HFFc6 (cell line): ENCODE results near the gene FRMPD4. TPM values are rescaled to one million over a fixed set of nuclear protein-coding genes. Genes with fewer than 3 reads are reported as not detected.

Experiments used
- DNase-seq: peaks from one replicate; pipeline ENCODE4 v3.0.0-alpha.2; 2018
- H3K27ac Mint-ChIP-seq: 2 replicates; pipeline ENCODE4 v1.8.0; 2020; ENCODE audit warnings: mild to moderate bottlenecking, mixed read lengths
- H3K27me3 Mint-ChIP-seq: 2 replicates; pipeline ENCODE4 v1.8.0; 2021; ENCODE audit warnings: mild to moderate bottlenecking, moderate library complexity, mixed read lengths; ENCODE audit not compliant: insufficient read depth
- H3K36me3 Mint-ChIP-seq: 2 replicates; pipeline ENCODE4 v1.8.0; 2021; ENCODE audit warnings: low read depth, mixed read lengths
- H3K4me1 Mint-ChIP-seq: 2 replicates; pipeline ENCODE4 v1.8.0; 2020; ENCODE audit warnings: low read depth, mixed read lengths
- H3K4me3 Mint-ChIP-seq: 2 replicates; pipeline ENCODE4 v1.8.0; 2020; ENCODE audit warnings: mild to moderate bottlenecking, moderate library complexity, mixed read lengths
- H3K9me3 Mint-ChIP-seq: 2 replicates; pipeline ENCODE4 v1.8.0; 2020; ENCODE audit warnings: mild to moderate bottlenecking, mixed read lengths
- total RNA-seq, 6 experiments: library from RNA; stranded (reverse); fragmentation: NEBNext Ultra II Directional; extraction: Animal tissue kit (Norgen Biotek cat#: 25700); gene quantifications; 2 replicates in 1 of 6; 3 replicates in 5 of 6; pipeline ENCODE4 v1.2.3, GENCODE V29; 2021
- TF ChIP-seq, protein P1 (sequence below): fragments of 200-600 bp; sonication (generic); IDR thresholded peaks from 2 replicates; pipeline ENCODE4 v1.5.0; 2021; ENCODE audit warnings: antibody characterized with exemption, mild to moderate bottlenecking

Gene FRMPD4
- total RNA-seq, 6 experiments from 2014 or later = 0.09 to 0.55 (median 0.47) TPM

DNA sequence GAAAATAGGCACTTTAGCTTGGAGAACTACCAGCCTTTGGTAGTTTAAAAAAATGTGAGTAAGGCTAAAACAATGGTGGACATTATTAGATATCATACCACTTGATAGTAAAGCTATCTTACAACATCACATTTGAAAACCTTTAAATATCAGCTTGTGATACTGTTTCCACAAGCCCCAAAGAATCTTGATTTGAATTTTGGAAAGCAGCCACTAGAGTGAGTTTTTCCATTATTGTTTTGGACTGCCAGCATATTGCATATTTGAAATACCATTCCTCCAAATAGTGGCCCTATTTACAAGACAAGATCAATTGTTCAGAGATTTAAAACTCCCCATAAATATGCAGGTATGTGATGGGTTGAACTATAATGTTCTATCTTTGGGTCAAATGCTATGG, 349.9 kb downstream of the FRMPD4 start:
- H3K27ac Mint-ChIP-seq = no peak overlapping the region
- no peak overlapping the region for H3K4me3 Mint-ChIP-seq
- DNase-seq = no peak
- TF ChIP-seq, protein P1, sequence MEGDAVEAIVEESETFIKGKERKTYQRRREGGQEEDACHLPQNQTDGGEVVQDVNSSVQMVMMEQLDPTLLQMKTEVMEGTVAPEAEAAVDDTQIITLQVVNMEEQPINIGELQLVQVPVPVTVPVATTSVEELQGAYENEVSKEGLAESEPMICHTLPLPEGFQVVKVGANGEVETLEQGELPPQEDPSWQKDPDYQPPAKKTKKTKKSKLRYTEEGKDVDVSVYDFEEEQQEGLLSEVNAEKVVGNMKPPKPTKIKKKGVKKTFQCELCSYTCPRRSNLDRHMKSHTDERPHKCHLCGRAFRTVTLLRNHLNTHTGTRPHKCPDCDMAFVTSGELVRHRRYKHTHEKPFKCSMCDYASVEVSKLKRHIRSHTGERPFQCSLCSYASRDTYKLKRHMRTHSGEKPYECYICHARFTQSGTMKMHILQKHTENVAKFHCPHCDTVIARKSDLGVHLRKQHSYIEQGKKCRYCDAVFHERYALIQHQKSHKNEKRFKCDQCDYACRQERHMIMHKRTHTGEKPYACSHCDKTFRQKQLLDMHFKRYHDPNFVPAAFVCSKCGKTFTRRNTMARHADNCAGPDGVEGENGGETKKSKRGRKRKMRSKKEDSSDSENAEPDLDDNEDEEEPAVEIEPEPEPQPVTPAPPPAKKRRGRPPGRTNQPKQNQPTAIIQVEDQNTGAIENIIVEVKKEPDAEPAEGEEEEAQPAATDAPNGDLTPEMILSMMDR = no peak
- no peaks in the 10 kb centered on the region for H3K9me3 Mint-ChIP-seq
- H3K27me3 Mint-ChIP-seq = peaks cover 2% of the 10 kb centered on the region; the same call in 1 of the 2 replicates
- peaks cover 14% of the 10 kb centered on the region for H3K4me1 Mint-ChIP-seq
- no peaks in the 10 kb centered on the region for H3K36me3 Mint-ChIP-seq

DNA sequence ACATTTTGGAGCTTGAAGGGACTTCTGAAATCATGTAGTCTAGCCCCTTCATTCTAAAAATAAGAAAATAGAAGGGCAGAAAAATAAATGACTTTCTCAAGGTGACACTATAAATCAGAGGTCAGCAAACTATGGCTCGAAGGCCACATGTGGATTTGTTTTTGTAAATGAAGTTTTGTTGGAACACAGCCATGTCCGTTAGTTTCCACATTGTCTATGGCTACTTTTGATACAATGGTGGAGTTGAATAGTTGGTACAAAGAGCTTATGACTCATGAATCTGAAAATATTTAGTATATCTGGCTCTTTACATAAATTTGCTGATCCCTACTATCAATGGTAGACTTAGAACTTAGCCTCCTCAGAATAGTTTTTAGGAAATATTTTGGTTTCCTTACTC, 350.5 kb downstream of the FRMPD4 start:
- H3K4me1 Mint-ChIP-seq = peaks cover 14% of the 10 kb centered on the region
- no peaks in the 10 kb centered on the region for H3K9me3 Mint-ChIP-seq
- peaks cover 2% of the 10 kb centered on the region; the same call in 1 of the 2 replicates for H3K27me3 Mint-ChIP-seq
- no peak overlapping the region for H3K27ac Mint-ChIP-seq
- TF ChIP-seq, protein P1 = no peak
- no peaks in the 10 kb centered on the region for H3K36me3 Mint-ChIP-seq
- H3K4me3 Mint-ChIP-seq = no peak overlapping the region
- DNase-seq = no peak

DNA sequence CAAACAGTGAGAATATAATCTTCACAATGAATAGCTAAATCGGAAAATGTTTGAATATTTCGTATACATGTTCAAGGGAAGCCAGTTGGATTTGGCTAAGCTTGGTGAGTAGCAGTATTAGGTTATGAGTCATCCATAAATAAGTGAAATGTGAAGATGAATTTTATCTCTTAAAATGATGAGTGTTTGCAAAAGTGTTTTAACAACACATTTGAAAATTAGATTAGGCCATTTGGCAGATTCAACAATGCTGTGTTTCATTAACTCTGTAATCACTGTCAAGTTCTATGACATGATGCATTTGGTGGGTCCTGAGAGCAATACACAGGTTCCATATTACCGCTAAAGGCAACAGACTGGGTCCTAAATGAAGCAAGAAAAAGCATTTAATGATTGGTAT, 351.1 kb downstream of the FRMPD4 start:
- H3K4me3 Mint-ChIP-seq = no peak overlapping the region
- peaks cover 2% of the 10 kb centered on the region; the same call in 1 of the 2 replicates for H3K27me3 Mint-ChIP-seq
- no peak for DNase-seq
- H3K4me1 Mint-ChIP-seq = peaks cover 14% of the 10 kb centered on the region
- H3K27ac Mint-ChIP-seq = no peak overlapping the region
- H3K9me3 Mint-ChIP-seq = no peaks in the 10 kb centered on the region
- TF ChIP-seq, protein P1 = no peak
- no peaks in the 10 kb centered on the region for H3K36me3 Mint-ChIP-seq

DNA sequence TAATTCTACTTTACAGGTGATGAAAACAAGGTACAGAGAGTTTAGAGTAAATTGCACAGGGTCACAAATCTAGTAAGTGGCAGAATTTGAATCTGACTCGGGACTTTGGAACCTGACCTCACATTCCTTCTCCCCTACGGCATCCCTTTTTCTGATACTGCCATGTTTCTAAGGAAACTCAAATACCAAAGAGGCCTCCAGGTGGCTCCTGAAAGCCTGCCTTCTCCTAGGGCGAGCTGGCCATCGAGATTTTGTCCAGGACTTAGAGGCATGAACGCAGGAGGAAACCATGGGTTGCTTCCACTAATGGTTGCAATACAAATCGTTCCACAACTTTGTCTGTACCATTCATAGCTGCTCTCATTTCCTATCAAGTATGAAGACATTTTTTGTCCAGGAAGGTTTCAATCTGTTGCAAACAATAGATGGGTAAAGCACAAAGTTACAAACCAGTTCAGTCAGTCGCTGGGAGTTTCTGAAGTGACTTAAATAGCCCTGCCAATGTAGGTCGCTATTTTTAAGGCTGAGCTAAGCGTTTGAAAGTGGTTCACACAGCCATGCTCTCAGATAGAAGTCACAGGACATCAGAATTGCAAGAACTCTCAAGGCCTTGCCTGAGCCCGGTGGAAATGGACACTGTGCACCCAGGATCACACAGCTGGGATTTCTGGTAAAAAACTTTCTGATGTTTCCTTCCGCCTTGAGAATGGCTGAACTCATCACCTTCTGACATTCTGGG, 356.3 kb downstream of the FRMPD4 start:
- Mint-ChIP-seq H3K9me3 (no peaks in the 10 kb centered on the region), H3K4me1 (no peaks in the 10 kb centered on the region; the same call in 1 of the 2 replicates), H3K27ac (no peak overlapping the region), H3K4me3 (no peak overlapping the region), H3K27me3 (no peaks in the 10 kb centered on the region), H3K36me3 (no peaks in the 10 kb centered on the region)
- TF ChIP-seq, protein P1 = no peak
- no peak for DNase-seq

DNA sequence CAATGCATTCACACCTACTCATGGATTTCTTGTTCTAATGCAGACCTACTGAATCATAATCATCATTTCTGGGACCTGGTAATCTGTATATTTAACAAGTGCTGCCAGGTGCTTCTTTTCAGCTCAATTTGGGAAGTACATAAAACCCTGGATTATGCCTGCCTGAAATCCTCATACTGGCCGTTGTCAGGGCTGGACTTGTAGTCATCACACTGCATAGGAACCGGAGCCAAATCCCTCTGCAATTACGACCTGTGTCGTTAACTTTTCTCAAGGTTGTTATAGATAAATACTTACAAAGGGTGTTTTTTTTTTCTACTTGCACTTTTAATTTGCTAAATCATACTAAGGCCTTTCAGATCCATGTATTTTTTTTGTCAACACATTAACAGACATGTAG, 358.1 kb downstream of the FRMPD4 start:
- H3K36me3 Mint-ChIP-seq = no peaks in the 10 kb centered on the region
- no peak for DNase-seq
- TF ChIP-seq, protein P1 = no peak
- no peaks in the 10 kb centered on the region for H3K4me1 Mint-ChIP-seq
- H3K9me3 Mint-ChIP-seq = no peaks in the 10 kb centered on the region
- no peak overlapping the region for H3K4me3 Mint-ChIP-seq
- H3K27me3 Mint-ChIP-seq = no peaks in the 10 kb centered on the region
- no peak overlapping the region for H3K27ac Mint-ChIP-seq
